Ureter (tissue), 1 donor: Measurements from ENCODE around the gene OSTF1. TPM values are rescaled to one million over a fixed set of nuclear protein-coding genes. Genes with fewer than 3 reads are reported as not detected.
A peak's percentile ranks its signal among the peaks of the same experiment; 100 is the strongest.

Experiments used
- DNase-seq: peaks from one replicate; pipeline ENCODE4 v3.0.0-alpha.2; 2020; ENCODE audit warnings: low spot score
- total RNA-seq: library from RNA; stranded (reverse); gene quantifications from one replicate; pipeline ENCODE4 v1.2.4, GENCODE V29; 2023
- donor health status: DM: yes; HTN: yes; CAD: no.

Gene OSTF1
- total RNA-seq: 49.7 TPM

- peak; percentile 94 for DNase-seq
Observed at GRCh38 chr9:75087824-75088645, at the start of gene OSTF1, which contains the start of gene NMRK1. TSS of gene OSTF1 (plus strand) at chr9:75088514. CDS start at chr9:75088693, 179 bp downstream. TSS of gene NMRK1 (minus strand) at chr9:75088155. CDS start at chr9:75083115, 5,040 bp downstream.

GRCh38 chr9:75039009-75039408 lies 49.3 kb upstream of the OSTF1 start:
- DNase-seq: no peak

- no peak for DNase-seq
Observed at GRCh38 chr9:75039801-75040200, 48.5 kb upstream of the OSTF1 start.

GRCh38 chr9:75041041-75041440 lies 47.3 kb upstream of the OSTF1 start:
- DNase-seq: no peak

GRCh38 chr9:75046725-75047345 lies 41.5 kb upstream of the OSTF1 start:
- DNase-seq: no peak

- no peak for DNase-seq
Observed at GRCh38 chr9:75047506-75047905, 40.8 kb upstream of the OSTF1 start.

- no peak for DNase-seq
Observed at GRCh38 chr9:75051285-75051684, 37.0 kb upstream of the OSTF1 start.

GRCh38 chr9:75053869-75054268 lies 34.4 kb upstream of the OSTF1 start:
- no peak for DNase-seq

- DNase-seq: no peak
Observed at GRCh38 chr9:75054368-75055001, 33.8 kb upstream of the OSTF1 start.

- DNase-seq: no peak
Observed at GRCh38 chr9:75061169-75061568, 27.1 kb upstream of the OSTF1 start.

GRCh38 chr9:75063556-75064305 lies 24.6 kb upstream of the OSTF1 start:
- no peak for DNase-seq

- no peak for DNase-seq
Observed at GRCh38 chr9:75064307-75065025, 23.8 kb upstream of the OSTF1 start.

GRCh38 chr9:75065510-75065909 lies 22.8 kb upstream of the OSTF1 start:
- DNase-seq: no peak

- DNase-seq: no peak
Observed at GRCh38 chr9:75067894-75068293, 20.4 kb upstream of the OSTF1 start.

- DNase-seq: no peak
Observed at GRCh38 chr9:75069171-75069570, 19.1 kb upstream of the OSTF1 start.

- peak; percentile 87 for DNase-seq
Observed at GRCh38 chr9:75071530-75072122, 16.7 kb upstream of the OSTF1 start.

- DNase-seq: no peak
Observed at GRCh38 chr9:75072895-75073294, 15.4 kb upstream of the OSTF1 start.

- no peak for DNase-seq
Observed at GRCh38 chr9:75081632-75082031, 6.7 kb upstream of the OSTF1 start.

GRCh38 chr9:75083188-75083970 lies 4.9 kb upstream of the OSTF1 start:
- peak; percentile 80 for DNase-seq

GRCh38 chr9:75084081-75084672 lies 4.1 kb upstream of the OSTF1 start:
- no peak for DNase-seq
